Measurements from ENCODE around the gene NUMBL.

Gene NUMBL

DNA sequence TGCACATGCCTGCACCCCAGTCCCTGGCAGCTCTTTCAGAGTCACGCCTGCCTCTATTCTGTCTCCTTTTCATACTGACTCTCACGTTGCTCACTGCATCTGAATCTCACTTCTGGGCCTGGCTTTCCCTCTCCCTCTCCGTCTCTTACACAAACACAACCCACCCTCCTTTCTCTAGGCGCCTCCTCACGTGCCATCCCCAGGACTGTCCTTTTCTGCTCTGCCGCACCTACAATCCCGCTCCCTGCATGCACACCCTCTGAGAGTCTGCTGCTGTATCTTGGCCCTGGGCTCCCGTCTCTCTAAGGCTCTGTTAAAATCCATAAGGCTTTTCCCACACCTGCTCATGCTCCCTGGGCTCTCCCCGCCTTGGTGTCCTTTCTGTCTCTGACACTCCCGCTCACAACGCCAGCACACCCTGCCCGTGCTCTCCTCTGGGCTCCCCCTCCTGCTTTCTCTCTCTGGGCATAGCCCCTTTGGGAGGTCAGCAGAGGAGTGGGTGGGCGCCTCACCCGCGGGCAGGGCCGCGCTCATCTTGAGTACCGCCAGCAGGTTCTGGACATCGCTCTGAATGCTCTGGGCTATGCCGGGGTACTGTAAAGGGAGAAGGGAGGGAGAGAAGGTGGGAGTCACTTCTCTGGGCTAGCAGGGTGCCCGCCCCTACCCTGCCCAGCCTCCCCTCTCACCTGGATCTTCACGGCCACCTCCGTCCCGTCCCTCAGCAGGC is 12.7 kb upstream of the NUMBL start:
- Histone ChIP-seq H3K4me2 (ENCODE audit: low read length) (no peak overlapping the region), H3K27me3 (ENCODE audit: insufficient read depth, low read length) (no peaks in the 10 kb centered on the region), H3K4me1 (ENCODE audit: control insufficient read depth in 1 of 2, insufficient read depth in 2 of 2, low read length in 2 of 2) (no peaks in the 10 kb centered on the region), H2BK120ac (ENCODE audit: insufficient read depth, low read length, poor library complexity) (no peak overlapping the region), H2AK5ac (ENCODE audit: low read length) (no peak overlapping the region), H4K91ac (ENCODE audit: low read depth, low read length) (no peak overlapping the region), H3K79me1 (ENCODE audit: low read length) (no peaks in the 10 kb centered on the region), H3K9me3 (ENCODE audit: insufficient read depth, low read depth, low read length) (no peaks in the 10 kb centered on the region), H4K12ac (ENCODE audit: low read depth, low read length) (no peak overlapping the region), H4K8ac (ENCODE audit: low read depth, low read length) (no peak overlapping the region), H3K27ac (ENCODE audit: low read depth, low read length) (no peak overlapping the region), H3K4ac (ENCODE audit: low read depth, low read length) (no peak overlapping the region), H2AFZ (ENCODE audit: insufficient read depth, low read length, poor library complexity) (no peak overlapping the region), H3K4me3 (ENCODE audit: low read depth, low read length) (no peak overlapping the region), H2BK12ac (ENCODE audit: low read length) (no peak overlapping the region), H3K14ac (ENCODE audit: low read length) (no peak overlapping the region), H3K9ac (ENCODE audit: low read length) (no peak overlapping the region), H3K23ac (ENCODE audit: low read length) (no peak overlapping the region), H3K79me2 (ENCODE audit: control insufficient read depth, insufficient read depth, low read length, poor library complexity) (no peaks in the 10 kb centered on the region), H2BK5ac (ENCODE audit: low read depth, low read length, poor library complexity) (no peak overlapping the region), H3K36me3 (ENCODE audit: control insufficient read depth in 1 of 2, insufficient read depth in 2 of 2, low read length in 2 of 2) (peaks cover 38 to 49% of the 10 kb centered on the region in 2 experiments), H3K18ac (ENCODE audit: low read length) (no peak overlapping the region)
- WGBS (ENCODE audit: extremely low coverage, insufficient coverage, insufficient read length): no CpG with 5 or more reads among the region's 24 CpGs
- DNase-seq: no peak

DNA sequence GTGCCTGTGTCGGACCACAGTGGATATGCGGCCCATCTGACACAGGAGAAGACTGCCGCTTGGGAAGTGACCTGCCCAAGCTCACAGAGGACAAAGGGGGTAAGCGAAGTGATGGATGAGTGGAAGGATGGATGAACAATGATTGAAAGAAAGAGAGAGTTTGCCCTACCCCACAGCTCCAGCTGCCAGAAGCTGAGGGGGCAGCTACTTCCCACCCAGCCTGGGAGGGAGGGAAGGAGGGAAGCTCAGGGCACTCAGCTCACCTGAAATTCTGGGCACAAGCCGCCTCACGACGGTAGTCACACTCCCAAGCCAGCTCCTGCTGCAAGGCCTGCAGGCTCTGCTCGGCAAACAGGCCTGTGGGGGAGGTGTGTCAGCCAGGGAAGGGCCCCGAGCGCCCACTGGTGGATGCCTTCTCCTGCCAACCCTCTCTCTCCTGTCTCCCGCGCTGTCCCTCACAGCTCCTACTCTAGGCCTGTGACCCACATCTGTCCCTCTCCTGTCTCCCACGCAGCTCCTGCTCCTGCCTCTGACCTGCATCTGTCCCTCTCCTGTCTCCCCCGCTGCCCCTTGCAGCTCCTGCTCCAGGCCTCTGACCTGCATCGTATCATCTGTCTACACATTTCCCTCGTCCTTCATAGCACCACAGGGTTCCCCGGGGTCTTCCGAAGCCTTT is 12.0 kb upstream of the NUMBL start:
- H3K23ac ChIP-seq (ENCODE audit: low read length): no peak overlapping the region
- no peaks in the 10 kb centered on the region for H3K4me1 ChIP-seq (ENCODE audit: control insufficient read depth in 1 of 2, insufficient read depth in 2 of 2, low read length in 2 of 2)
- peak in 1 of 2 donors; percentile 54 for DNase-seq
- H3K9ac ChIP-seq (ENCODE audit: low read length): no peak overlapping the region
- no peaks in the 10 kb centered on the region for H3K9me3 ChIP-seq (ENCODE audit: insufficient read depth, low read depth, low read length)
- no peak overlapping the region for H2BK5ac ChIP-seq (ENCODE audit: low read depth, low read length, poor library complexity)
- H3K79me1 ChIP-seq (ENCODE audit: low read length): no peaks in the 10 kb centered on the region
- no peak overlapping the region for H2AK5ac ChIP-seq (ENCODE audit: low read length)
- H4K12ac ChIP-seq (ENCODE audit: low read depth, low read length): no peak overlapping the region
- H3K4me2 ChIP-seq (ENCODE audit: low read length): no peak overlapping the region
- no peaks in the 10 kb centered on the region for H3K27me3 ChIP-seq (ENCODE audit: insufficient read depth, low read length)
- H2BK12ac ChIP-seq (ENCODE audit: low read length): no peak overlapping the region
- WGBS (ENCODE audit: extremely low coverage, insufficient coverage, insufficient read length): no CpG with 5 or more reads among the region's 18 CpGs
- H4K91ac ChIP-seq (ENCODE audit: low read depth, low read length): no peak overlapping the region
- no peak overlapping the region for H2BK120ac ChIP-seq (ENCODE audit: insufficient read depth, low read length, poor library complexity)
- H3K14ac ChIP-seq (ENCODE audit: low read length): no peak overlapping the region
- no peak overlapping the region for H4K8ac ChIP-seq (ENCODE audit: low read depth, low read length)
- H3K79me2 ChIP-seq (ENCODE audit: control insufficient read depth, insufficient read depth, low read length, poor library complexity): no peaks in the 10 kb centered on the region
- H3K18ac ChIP-seq (ENCODE audit: low read length): no peak overlapping the region
- H3K4me3 ChIP-seq (ENCODE audit: low read depth, low read length): no peak overlapping the region
- H3K27ac ChIP-seq (ENCODE audit: low read depth, low read length): no peak overlapping the region
- no peak overlapping the region for H3K4ac ChIP-seq (ENCODE audit: low read depth, low read length)
- no peak overlapping the region for H2AFZ ChIP-seq (ENCODE audit: insufficient read depth, low read length, poor library complexity)
- H3K36me3 ChIP-seq (ENCODE audit: control insufficient read depth in 1 of 2, insufficient read depth in 2 of 2, low read length in 2 of 2): peaks cover 38 to 47% of the 10 kb centered on the region in 2 experiments

DNA sequence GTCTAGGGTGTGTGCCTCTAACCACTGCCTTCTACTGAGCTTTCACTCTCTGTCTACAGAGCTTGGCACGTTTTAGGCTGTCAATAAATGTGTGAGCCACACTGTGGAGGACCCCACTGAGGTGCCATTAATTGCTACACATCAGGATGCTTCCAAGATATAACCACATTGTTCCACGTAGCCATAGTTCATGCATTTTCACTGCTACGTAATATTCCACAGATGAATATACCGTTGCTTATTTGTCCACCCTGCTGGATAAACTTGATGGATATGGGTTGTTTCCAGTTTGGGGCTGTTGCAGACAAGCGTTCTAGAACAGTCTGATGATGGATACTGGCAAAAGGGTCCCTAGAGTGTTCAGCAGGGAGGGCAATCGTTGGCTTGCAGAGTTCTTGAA is 11.3 kb upstream of the NUMBL start:
- Histone ChIP-seq H3K79me2 (ENCODE audit: control insufficient read depth, insufficient read depth, low read length, poor library complexity) (no peaks in the 10 kb centered on the region), H3K4me3 (ENCODE audit: low read depth, low read length) (no peak overlapping the region), H4K12ac (ENCODE audit: low read depth, low read length) (no peak overlapping the region), H2BK5ac (ENCODE audit: low read depth, low read length, poor library complexity) (no peak overlapping the region), H3K27me3 (ENCODE audit: insufficient read depth, low read length) (no peaks in the 10 kb centered on the region), H3K9me3 (ENCODE audit: insufficient read depth, low read depth, low read length) (no peaks in the 10 kb centered on the region), H3K4me2 (ENCODE audit: low read length) (no peak overlapping the region), H3K79me1 (ENCODE audit: low read length) (no peaks in the 10 kb centered on the region), H3K4ac (ENCODE audit: low read depth, low read length) (no peak overlapping the region), H4K8ac (ENCODE audit: low read depth, low read length) (no peak overlapping the region), H2AK5ac (ENCODE audit: low read length) (no peak overlapping the region), H3K23ac (ENCODE audit: low read length) (no peak overlapping the region), H3K9ac (ENCODE audit: low read length) (no peak overlapping the region), H3K18ac (ENCODE audit: low read length) (no peak overlapping the region), H2AFZ (ENCODE audit: insufficient read depth, low read length, poor library complexity) (no peak overlapping the region), H3K36me3 (ENCODE audit: control insufficient read depth in 1 of 2, insufficient read depth in 2 of 2, low read length in 2 of 2) (peaks cover 41 to 48% of the 10 kb centered on the region in 2 experiments), H3K14ac (ENCODE audit: low read length) (no peak overlapping the region), H3K27ac (ENCODE audit: low read depth, low read length) (no peak overlapping the region), H3K4me1 (ENCODE audit: control insufficient read depth in 1 of 2, insufficient read depth in 2 of 2, low read length in 2 of 2) (no peaks in the 10 kb centered on the region), H2BK120ac (ENCODE audit: insufficient read depth, low read length, poor library complexity) (no peak overlapping the region), H4K91ac (ENCODE audit: low read depth, low read length) (no peak overlapping the region), H2BK12ac (ENCODE audit: low read length) (no peak overlapping the region)
- no peak for DNase-seq
- no CpG with 5 or more reads among the region's 6 CpGs for WGBS (ENCODE audit: extremely low coverage, insufficient coverage, insufficient read length)

DNA sequence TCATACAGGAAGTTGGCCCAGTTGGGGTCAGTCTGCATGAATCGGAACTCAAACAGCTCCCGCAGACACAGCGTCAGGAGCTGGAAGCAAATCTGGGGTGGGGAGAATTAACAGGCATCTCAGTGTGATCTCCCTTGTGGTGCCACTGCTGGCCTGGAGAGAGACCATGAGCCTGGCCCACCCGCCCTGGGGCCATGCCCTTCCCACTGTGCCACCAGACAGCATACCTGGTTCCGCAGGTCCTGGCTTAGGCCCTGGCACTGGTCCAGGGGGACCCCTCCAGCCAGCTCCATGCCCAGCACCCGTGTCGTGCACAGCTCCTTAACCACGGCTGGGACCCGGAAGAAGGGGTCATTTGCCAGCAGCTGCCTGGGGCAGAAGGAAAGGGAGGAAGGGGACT is 9.6 kb upstream of the NUMBL start:
- Histone ChIP-seq H3K27ac (ENCODE audit: low read depth, low read length) (no peak overlapping the region), H3K79me1 (ENCODE audit: low read length) (no peaks in the 10 kb centered on the region), H3K4me1 (ENCODE audit: control insufficient read depth in 1 of 2, insufficient read depth in 2 of 2, low read length in 2 of 2) (no peaks in the 10 kb centered on the region), H3K9me3 (ENCODE audit: insufficient read depth, low read depth, low read length) (no peaks in the 10 kb centered on the region), H2BK120ac (ENCODE audit: insufficient read depth, low read length, poor library complexity) (no peak overlapping the region), H3K23ac (ENCODE audit: low read length) (no peak overlapping the region), H3K18ac (ENCODE audit: low read length) (no peak overlapping the region), H3K4me2 (ENCODE audit: low read length) (no peak overlapping the region), H2AFZ (ENCODE audit: insufficient read depth, low read length, poor library complexity) (no peak overlapping the region), H4K91ac (ENCODE audit: low read depth, low read length) (no peak overlapping the region), H2BK12ac (ENCODE audit: low read length) (no peak overlapping the region), H3K14ac (ENCODE audit: low read length) (no peak overlapping the region), H4K8ac (ENCODE audit: low read depth, low read length) (no peak overlapping the region), H3K4ac (ENCODE audit: low read depth, low read length) (no peak overlapping the region), H3K27me3 (ENCODE audit: insufficient read depth, low read length) (no peaks in the 10 kb centered on the region), H2BK5ac (ENCODE audit: low read depth, low read length, poor library complexity) (no peak overlapping the region), H4K12ac (ENCODE audit: low read depth, low read length) (no peak overlapping the region), H3K79me2 (ENCODE audit: control insufficient read depth, insufficient read depth, low read length, poor library complexity) (no peaks in the 10 kb centered on the region), H3K4me3 (ENCODE audit: low read depth, low read length) (no peak overlapping the region), H3K36me3 (ENCODE audit: control insufficient read depth in 1 of 2, insufficient read depth in 2 of 2, low read length in 2 of 2) (peaks cover 42 to 44% of the 10 kb centered on the region in 2 experiments), H3K9ac (ENCODE audit: low read length) (no peak overlapping the region), H2AK5ac (ENCODE audit: low read length) (no peak overlapping the region)
- no peak for DNase-seq
- no CpG with 5 or more reads among the region's 9 CpGs for WGBS (ENCODE audit: extremely low coverage, insufficient coverage, insufficient read length)

Measured in trophoblast cell (in vitro differentiated cells and primary cell).